CD4-positive, alpha-beta T cell (primary cell): ENCODE measurements around the gene ARHGAP15. TPM values are rescaled to one million over a fixed set of nuclear protein-coding genes. Genes with fewer than 3 reads are reported as not detected.

Experiments used
- ATAC-seq: fragments of 200-7000 bp; cut with Tn5 transposase; one replicate; pipeline ENCODE4 v1.10.0; 2022; ENCODE audit warnings: mild to moderate bottlenecking; ENCODE audit not compliant: poor library complexity
- CTCF ChIA-PET: fragments of 350-600 bp; sonication (Branson Sonifier 250); formaldehyde crosslinking; loops from one replicate; lab custom pipeline; 2021; ENCODE audit warnings: antibody characterized with exemption, inconsistent platforms; lab: Charles Lee
- POLR2A ChIA-PET: fragments of 350-600 bp; sonication (Branson Sonifier 250); formaldehyde crosslinking; loops from one replicate; lab custom pipeline; 2021; ENCODE audit warnings: antibody characterized with exemption, inconsistent platforms; lab: Charles Lee
- DNase-seq, 14 experiments: peaks; one replicate each; pipeline ENCODE4 v3.0.0-alpha.2; 2013 to 2020; ENCODE audit warnings: mixed read lengths in 2 of 14
- H3K27ac ChIP-seq, 2 donors: one replicate each; pipeline versions ENCODE4 v1.5.1 to v1.7.0; 2013; ENCODE audit warnings: low read length in 2 of 2, low read depth in 1 of 2, mild to moderate bottlenecking in 1 of 2
- H3K27me3 ChIP-seq, 2 experiments: 1 replicate in 1 of 2; 2 replicates in 1 of 2; pipeline versions ENCODE4 v1.6.1 to v1.7.0; 2013; ENCODE audit warnings: low read length in 2 of 2, control low read depth in 1 of 2, mild to moderate bottlenecking in 1 of 2, moderate library complexity in 1 of 2; ENCODE audit not compliant: insufficient read depth in 2 of 2, control insufficient read depth in 1 of 2
- H3K36me3 ChIP-seq: one replicate; pipeline ENCODE4 v1.6.1; 2013; ENCODE audit warnings: low read length, control low read depth; ENCODE audit not compliant: insufficient read depth
- H3K4me1 ChIP-seq: one replicate; pipeline ENCODE4 v1.6.1; 2013; ENCODE audit warnings: low read length, control low read depth; ENCODE audit not compliant: insufficient read depth
- H3K4me3 ChIP-seq: one replicate; pipeline ENCODE4 v1.5.1; 2013; ENCODE audit warnings: mild to moderate bottlenecking, low read length, moderate library complexity
- H3K9me3 ChIP-seq, 2 experiments: 1 replicate in 1 of 2; 2 replicates in 1 of 2; pipeline versions ENCODE4 v1.6.1 to v1.7.0; 2013; ENCODE audit warnings: low read length in 2 of 2, mild to moderate bottlenecking in 2 of 2, control low read depth in 1 of 2, moderate library complexity in 1 of 2; ENCODE audit not compliant: control insufficient read depth in 1 of 2, insufficient read depth in 1 of 2
- H3K27ac Mint-ChIP-seq: one replicate; pipeline ENCODE4 v1.8.0; 2020; ENCODE audit warnings: mixed read lengths
- H3K27me3 Mint-ChIP-seq: one replicate; pipeline ENCODE4 v1.8.0; 2021; ENCODE audit warnings: mixed read lengths
- H3K36me3 Mint-ChIP-seq: one replicate; pipeline ENCODE4 v1.8.0; 2021; ENCODE audit warnings: low read depth, mixed read lengths
- H3K4me1 Mint-ChIP-seq: one replicate; pipeline ENCODE4 v1.8.0; 2021; ENCODE audit warnings: low read depth, mixed read lengths
- H3K4me3 Mint-ChIP-seq: one replicate; pipeline ENCODE4 v1.8.0; 2020; ENCODE audit warnings: mild to moderate bottlenecking, mixed read lengths
- H3K9me3 Mint-ChIP-seq: one replicate; pipeline ENCODE4 v1.8.0; 2020; ENCODE audit warnings: mixed read lengths
- intact Hi-C, 2 experiments: fragments of 100-400 bp; cut with DNase I in 1 of 2; cut with micrococcal nuclease in 1 of 2; formaldehyde crosslinking; loops; one replicate each; pipeline versions ENCODE4 v1.15.1 to v1.9.0; 2023 to 2025; cut with DNase I, micrococcal nuclease
- total RNA-seq, 174 experiments: library from RNA in 2 of 174; stranded (reverse) in 2 of 174; gene quantifications; one replicate each; pipeline ENCODE4 v1.2.3 and lab custom pipeline; 2021 to 2026
- TF ChIP-seq, protein P1 (sequence below): fragments of 200-600 bp; IDR thresholded peaks from one replicate; pipeline ENCODE4 v1.8.0; 2022; ENCODE audit warnings: antibody characterized with exemption, mild to moderate bottlenecking

Gene ARHGAP15
- total RNA-seq, 2 experiments from 2014 or later: 158 to 165 TPM

DNA sequence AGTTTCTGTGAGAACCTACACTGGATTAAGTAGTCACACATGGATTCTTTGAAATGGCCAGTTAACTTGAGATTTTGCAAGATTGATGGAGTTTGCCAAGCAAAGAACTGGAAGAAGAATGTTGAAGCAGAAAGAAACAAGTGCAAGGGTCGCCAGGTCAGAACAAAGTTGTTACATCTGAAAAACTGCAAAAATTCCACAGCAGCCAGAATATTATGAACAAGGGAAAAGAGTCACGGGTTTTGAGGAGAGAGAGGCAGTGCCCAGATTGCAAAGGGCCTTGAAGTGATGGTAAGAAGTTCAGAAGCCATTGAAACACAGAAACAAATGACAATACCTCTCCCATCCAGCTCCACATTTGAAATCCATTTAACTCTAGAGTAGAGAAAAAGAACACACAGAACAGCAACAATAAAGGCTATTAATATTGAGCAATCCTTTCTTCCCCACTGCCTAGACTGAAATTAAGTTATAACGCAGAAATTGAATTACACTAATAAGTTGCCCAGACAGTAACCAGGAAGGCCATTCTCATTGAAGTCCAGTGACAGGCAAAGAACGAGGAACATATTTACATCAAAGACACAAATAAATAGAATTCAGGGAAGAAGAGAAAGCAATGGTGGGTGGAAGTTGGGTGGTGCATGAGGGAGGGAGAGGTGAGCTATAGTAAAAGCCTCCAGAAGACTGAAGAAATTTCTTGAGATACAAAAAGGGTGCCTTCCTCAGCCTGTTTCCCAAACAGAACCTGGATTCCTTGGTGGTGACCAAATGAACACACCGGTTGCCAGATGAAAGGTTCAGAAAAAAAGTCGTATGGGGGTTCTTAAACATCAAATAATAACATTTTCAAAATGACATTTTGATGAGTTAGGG, 80.6 kb downstream of the ARHGAP15 start:
- H3K9me3 Mint-ChIP-seq: no peaks in the 10 kb centered on the region
- no peak for DNase-seq
- no peak for ATAC-seq
- TF ChIP-seq, protein P1, sequence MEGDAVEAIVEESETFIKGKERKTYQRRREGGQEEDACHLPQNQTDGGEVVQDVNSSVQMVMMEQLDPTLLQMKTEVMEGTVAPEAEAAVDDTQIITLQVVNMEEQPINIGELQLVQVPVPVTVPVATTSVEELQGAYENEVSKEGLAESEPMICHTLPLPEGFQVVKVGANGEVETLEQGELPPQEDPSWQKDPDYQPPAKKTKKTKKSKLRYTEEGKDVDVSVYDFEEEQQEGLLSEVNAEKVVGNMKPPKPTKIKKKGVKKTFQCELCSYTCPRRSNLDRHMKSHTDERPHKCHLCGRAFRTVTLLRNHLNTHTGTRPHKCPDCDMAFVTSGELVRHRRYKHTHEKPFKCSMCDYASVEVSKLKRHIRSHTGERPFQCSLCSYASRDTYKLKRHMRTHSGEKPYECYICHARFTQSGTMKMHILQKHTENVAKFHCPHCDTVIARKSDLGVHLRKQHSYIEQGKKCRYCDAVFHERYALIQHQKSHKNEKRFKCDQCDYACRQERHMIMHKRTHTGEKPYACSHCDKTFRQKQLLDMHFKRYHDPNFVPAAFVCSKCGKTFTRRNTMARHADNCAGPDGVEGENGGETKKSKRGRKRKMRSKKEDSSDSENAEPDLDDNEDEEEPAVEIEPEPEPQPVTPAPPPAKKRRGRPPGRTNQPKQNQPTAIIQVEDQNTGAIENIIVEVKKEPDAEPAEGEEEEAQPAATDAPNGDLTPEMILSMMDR: no peak
- Histone ChIP-seq H3K4me3 (no peak overlapping the region), H3K4me1 (peaks cover 6% of the 10 kb centered on the region), H3K27ac (no peak overlapping the region), H3K9me3 (no peaks in the 10 kb centered on the region), H3K27me3 (no peaks in the 10 kb centered on the region), H3K36me3 (peaks cover 33% of the 10 kb centered on the region)
- intact Hi-C loops: no loop called here
- no peaks in the 10 kb centered on the region for H3K27me3 Mint-ChIP-seq
- peaks cover 85% of the 10 kb centered on the region for H3K36me3 Mint-ChIP-seq
- H3K4me1 Mint-ChIP-seq: peaks cover 64% of the 10 kb centered on the region
- POLR2A ChIA-PET: no interaction called here
- H3K4me3 Mint-ChIP-seq: no peak overlapping the region
- H3K27ac Mint-ChIP-seq: peak overlapping the region; percentile 26
- CTCF ChIA-PET: interaction anchor here (2.1 kb wide), 1 partner anchor 48 kb away, joined by 6 read pairs; no protein-coding TSS in a partner anchor

DNA sequence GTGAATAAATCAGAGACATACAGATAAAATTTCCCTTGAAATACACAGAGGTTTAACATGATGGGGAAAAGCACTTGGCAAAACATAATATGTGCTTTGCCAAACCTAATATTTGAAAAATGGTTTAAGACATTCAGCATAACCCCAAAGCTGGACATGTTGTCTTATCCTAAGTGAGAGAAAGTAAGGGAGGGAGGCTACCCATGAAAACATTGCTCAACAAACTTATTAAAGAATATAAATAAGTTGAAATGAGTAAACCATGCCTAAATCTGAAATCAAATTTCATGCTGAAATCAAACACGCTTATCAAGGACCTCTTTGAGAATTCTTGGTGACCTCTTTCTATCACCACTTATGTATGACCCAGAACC, 81.2 kb downstream of the ARHGAP15 start:
- ChIA-PET POLR2A (no interaction called here), CTCF (interaction anchor here (1.1 to 2.1 kb wide), 2 partner anchors 48 to 100 kb away, joined by 4 to 6 read pairs; no protein-coding TSS in a partner anchor)
- Histone ChIP-seq H3K36me3 (peaks cover 38% of the 10 kb centered on the region), H3K9me3 (no peaks in the 10 kb centered on the region), H3K27ac (no peak overlapping the region), H3K4me3 (no peak overlapping the region), H3K4me1 (peaks cover 3% of the 10 kb centered on the region), H3K27me3 (no peaks in the 10 kb centered on the region)
- peaks cover 64% of the 10 kb centered on the region for H3K4me1 Mint-ChIP-seq
- DNase-seq: no peak
- no peak for ATAC-seq
- H3K9me3 Mint-ChIP-seq: no peaks in the 10 kb centered on the region
- no peak overlapping the region for H3K4me3 Mint-ChIP-seq
- peak overlapping the region; percentile 26 for H3K27ac Mint-ChIP-seq
- no peaks in the 10 kb centered on the region for H3K27me3 Mint-ChIP-seq
- H3K36me3 Mint-ChIP-seq: peaks cover 85% of the 10 kb centered on the region
- TF ChIP-seq, protein P1: no peak
- intact Hi-C loops: no loop called here

DNA sequence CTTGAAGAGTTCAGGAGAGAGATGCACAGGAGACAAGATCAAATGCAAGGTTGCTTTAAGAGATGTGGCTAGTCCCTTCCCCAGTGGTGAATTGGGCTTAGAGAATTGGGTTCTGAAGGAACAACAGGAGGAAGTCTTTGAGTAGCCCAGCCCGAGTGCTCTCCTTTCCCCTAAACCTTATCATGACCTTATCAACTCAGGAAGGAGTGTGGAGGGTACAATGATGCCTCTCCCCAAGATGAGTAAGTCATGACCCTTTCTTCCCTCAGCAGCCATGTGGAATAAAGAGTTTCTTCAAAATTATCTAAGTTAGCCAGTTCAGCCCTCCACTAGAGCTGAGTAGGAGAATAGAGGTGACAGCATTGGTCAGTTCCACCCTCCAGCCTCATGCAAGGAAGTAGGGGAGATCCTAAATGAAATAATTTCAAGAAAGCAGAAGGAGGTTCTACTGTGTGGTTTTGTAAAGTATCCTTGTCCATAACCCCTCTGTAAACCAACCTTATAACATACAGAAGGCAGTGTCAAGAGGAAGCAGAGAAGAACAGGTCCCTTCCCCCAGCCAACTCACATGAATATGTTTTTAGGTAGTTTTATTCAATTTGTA, 88.4 kb downstream of the ARHGAP15 start:
- Histone ChIP-seq H3K4me1 (peaks cover 5% of the 10 kb centered on the region), H3K27me3 (no peaks in the 10 kb centered on the region), H3K9me3 (no peaks in the 10 kb centered on the region), H3K27ac (peak overlapping the region in 1 of 2 donors; percentile 6), H3K36me3 (peaks cover 46% of the 10 kb centered on the region), H3K4me3 (no peak overlapping the region)
- DNase-seq: no peak
- ChIA-PET CTCF (interaction anchor here (0.7 to 2.5 kb wide), 5 partner anchors 54 to 183 kb away, joined by 3 to 10 read pairs (median 3); no protein-coding TSS in a partner anchor), POLR2A (interaction anchor here (0.6 to 1.3 kb wide), 3 partner anchors 30 to 136 kb away, joined by 3 to 4 read pairs (median 4); no protein-coding TSS in a partner anchor)
- Mint-ChIP-seq H3K36me3 (peaks cover 83% of the 10 kb centered on the region), H3K4me1 (peaks cover 68% of the 10 kb centered on the region), H3K9me3 (no peaks in the 10 kb centered on the region), H3K27me3 (no peaks in the 10 kb centered on the region), H3K27ac (peak overlapping the region; percentile 65), H3K4me3 (no peak overlapping the region)
- intact Hi-C loops: loop anchor here (2.0 to 5.0 kb wide), 2 partner anchors 13 to 180 kb away; no protein-coding TSS in a partner anchor
- ATAC-seq: no peak
- TF ChIP-seq, protein P1: no peak
